Psoas muscle (tissue), 8 donors: ENCODE data around the gene R3HDM2. TPM values are rescaled to one million over a fixed set of nuclear protein-coding genes. Genes with fewer than 3 reads are reported as not detected.
A peak's percentile ranks its signal among the peaks of the same experiment; 100 is the strongest.

Experiments used
- ATAC-seq, 4 donors: fragments of 200-7000 bp; cut with Tn5 transposase; one replicate each; pipeline ENCODE4 v1.9.1; 2020; ENCODE audit warnings: moderate library complexity in 3 of 4, mild to moderate bottlenecking in 2 of 4
- DNase-seq, 2 donors: peaks; one replicate each; pipeline ENCODE4 v3.0.0-alpha.2; 2020
- H3K27ac ChIP-seq: fragments of 200-600 bp; one replicate; pipeline ENCODE4 v1.8.0; 2022
- H3K27me3 ChIP-seq, 3 donors: fragments of 200-600 bp in 1 of 3; one replicate each; pipeline versions ENCODE4 v1.6.1 to v1.8.0; 2013 to 2022; ENCODE audit warnings: low read length in 2 of 3, mild to moderate bottlenecking in 2 of 3, moderate library complexity in 1 of 3; ENCODE audit not compliant: insufficient read depth in 3 of 3
- H3K36me3 ChIP-seq, 2 donors: fragments of 200-600 bp in 1 of 2; one replicate each; pipeline versions ENCODE4 v1.6.1 to v1.8.0; 2013 to 2022; ENCODE audit warnings: low read depth in 1 of 2, mild to moderate bottlenecking in 1 of 2, moderate library complexity in 1 of 2; ENCODE audit not compliant: insufficient read depth in 1 of 2
- H3K4me1 ChIP-seq: fragments of 200-600 bp; one replicate; pipeline ENCODE4 v1.8.0; 2022
- H3K4me3 ChIP-seq: fragments of 200-600 bp; one replicate; pipeline ENCODE4 v1.8.0; 2022; ENCODE audit warnings: mild to moderate bottlenecking
- H3K9me3 ChIP-seq: fragments of 200-600 bp; one replicate; pipeline ENCODE4 v1.8.0; 2022
- CTCF ChIP-seq: fragments of 200-600 bp; IDR thresholded peaks from one replicate; pipeline ENCODE4 v1.8.0; 2022; ENCODE audit warnings: antibody characterized with exemption
- WGBS, 3 donors: extraction: QIAGEN DNeasy Blood & Tissue Kit; methylation state at CpG; one replicate each; pipeline versions ENCODE4 v1.1.6 to v1.1.7; 2013; 5-methylcytosine and 5-hydroxymethylcytosine counted together
- intact Hi-C, 2 donors: fragments of 100-400 bp; cut with DNase I; formaldehyde crosslinking; loops; one replicate each; pipeline versions ENCODE4 v1.11.0 to v1.14.2; 2022
- long read RNA-seq, 2 donors: library from polyadenylated mRNA; unstranded; transcript quantifications; one replicate each; pipeline ENCODE4 v2.0.0, GENCODE V29; 2021
- polyA plus RNA-seq, 3 donors: library from polyadenylated mRNA; stranded (reverse); fragments of 200-250 nt; gene quantifications; one replicate each; pipeline ENCODE4 v1.2.3, GENCODE V29; 2013
- total RNA-seq, 4 donors: library from RNA; stranded (reverse); fragmentation: NEBNext Ultra II Directional in 2 of 4; extraction: Animal tissue kit (Norgen Biotek cat#: 25700) in 2 of 4; gene quantifications; one replicate each; pipeline versions ENCODE4 v1.2.1 to v1.2.4, GENCODE V29; 2021 to 2023
- donor health status: healthy with polysubstance abuse.
- donor health status: DM: no; HTN: no; CAD: no; lungs with moderate emphysema.
- donor health status: Bipolar disorder and iron deficiency.
- donor health status: healthy.
- donor health status: DM: yes; HTN: yes; CAD: no.
- donor health status: DM: no; HTN: no; CAD: no.
- donor health status: DM: no; HTN: no; CAD: no.
- donor health status: DM: yes; HTN: yes; CAD: no.

Gene R3HDM2
- total RNA-seq = 10 to 100 TPM; 41.4 to 64.9 (median 45.0) TPM
- polyA plus RNA-seq = 10 to 100 TPM; 12.1 to 22.6 (median 20.9) TPM
- long read RNA-seq, donor 1, partial matches to known transcripts = 3 of 6 reads
- long read RNA-seq, donor 1, other reads (novel, unspliced or antisense) = 3 of 6 reads
- long read RNA-seq, donor 2, full-length matches to known transcripts = 2 of 34 reads
- long read RNA-seq, donor 2, partial matches to known transcripts = 17 of 34 reads
- long read RNA-seq, donor 2, other reads (novel, unspliced or antisense) = 15 of 34 reads

- 2 to 4% (median 4%) methylated on average over 17 to 41 of the region's 41 CpGs for WGBS, 3 donors
These were observed at the start of gene R3HDM2 for GRCh38 chr12:57430931-57431566. Gene R3HDM2 (minus strand): TSS chr12:57431043. CDS start chr12:57310428, 120,615 bp downstream.

GRCh38 chr12:57479376-57480115, 48.7 kb upstream of the R3HDM2 start, which contains the start of gene ARHGAP9:
Gene ARHGAP9 (minus strand): TSS chr12:57479866. CDS start chr12:57479406, 460 bp downstream.
- Histone ChIP-seq H3K4me1 (peaks cover 13% of the 10 kb centered on the region), H3K9me3 (no peaks in the 10 kb centered on the region), H3K27me3 (peaks cover 0 to 29% (median 13%) of the 10 kb centered on the region in 3 donors), H3K27ac (no peak within 1 kb of the TSS), H3K4me3 (no peak within 1 kb of the TSS), H3K36me3 (no peaks in the 10 kb centered on the region)
- intact Hi-C loops = no loop called here
- no peak for ATAC-seq
- no peak for TF ChIP-seq CTCF
- WGBS, 3 donors = 66 to 78% (median 74%) methylated on average over 6 of the region's 6 CpGs
- no peak for DNase-seq

More at GRCh38 chr12:57430931-57431566, at the start of gene R3HDM2:
- H3K9me3 ChIP-seq = no peaks in the 10 kb centered on the region
- H3K27me3 ChIP-seq = no peaks in the 10 kb centered on the region
- intact Hi-C loops = no loop called here
- TF ChIP-seq CTCF = no peak
- peak; percentile 96 to 98 for DNase-seq
- no peaks in the 10 kb centered on the region for H3K36me3 ChIP-seq
- peak within 1 kb of the TSS; percentile 79 for H3K4me3 ChIP-seq
- ATAC-seq = peak; percentile 98 to 99 (median 98)
- peaks cover 6% of the 10 kb centered on the region for H3K4me1 ChIP-seq
- peak within 1 kb of the TSS; percentile 95 for H3K27ac ChIP-seq

GRCh38 chr12:57479043-57479375, 48.2 kb upstream of the R3HDM2 start:
- H3K36me3 ChIP-seq = no peaks in the 10 kb centered on the region
- intact Hi-C loops = no loop called here
- peaks cover 0 to 35% (median 15%) of the 10 kb centered on the region in 3 donors for H3K27me3 ChIP-seq
- no peak overlapping the region for H3K4me3 ChIP-seq
- TF ChIP-seq CTCF = no peak
- H3K9me3 ChIP-seq = no peaks in the 10 kb centered on the region
- H3K27ac ChIP-seq = no peak overlapping the region
- no peak for DNase-seq
- 72 to 74% (median 74%) methylated on average over 10 of the region's 10 CpGs for WGBS, 3 donors
- peaks cover 13% of the 10 kb centered on the region for H3K4me1 ChIP-seq
- no peak for ATAC-seq

- peak overlapping the region; percentile 16 for H3K27ac ChIP-seq
- 65 to 76% (median 72%) methylated on average over 11 to 12 of the region's 12 CpGs for WGBS, 3 donors
- intact Hi-C loops = no loop called here
These were observed 47.2 kb upstream of the R3HDM2 start for GRCh38 chr12:57477710-57478681.

More at GRCh38 chr12:57477710-57478681, 47.2 kb upstream of the R3HDM2 start:
- peaks cover 0 to 45% (median 18%) of the 10 kb centered on the region in 3 donors for H3K27me3 ChIP-seq
- H3K9me3 ChIP-seq = no peaks in the 10 kb centered on the region
- peaks cover 13% of the 10 kb centered on the region for H3K4me1 ChIP-seq
- TF ChIP-seq CTCF = no peak
- H3K4me3 ChIP-seq = peak overlapping the region; percentile 36
- ATAC-seq = no peak
- no peak for DNase-seq
- no peaks in the 10 kb centered on the region for H3K36me3 ChIP-seq
